GM21360 (cell line): Measurements from ENCODE around the gene UGT3A1.

Experiments
- ATAC-seq: cut with Tn5 transposase; IDR thresholded peaks from one replicate; pipeline ENCODE4 v1.9.1; 2021; ENCODE audit warnings: mild to moderate bottlenecking, moderate library complexity; ENCODE audit not compliant: unreplicated experiment

UGT3A1 gene

DNA sequence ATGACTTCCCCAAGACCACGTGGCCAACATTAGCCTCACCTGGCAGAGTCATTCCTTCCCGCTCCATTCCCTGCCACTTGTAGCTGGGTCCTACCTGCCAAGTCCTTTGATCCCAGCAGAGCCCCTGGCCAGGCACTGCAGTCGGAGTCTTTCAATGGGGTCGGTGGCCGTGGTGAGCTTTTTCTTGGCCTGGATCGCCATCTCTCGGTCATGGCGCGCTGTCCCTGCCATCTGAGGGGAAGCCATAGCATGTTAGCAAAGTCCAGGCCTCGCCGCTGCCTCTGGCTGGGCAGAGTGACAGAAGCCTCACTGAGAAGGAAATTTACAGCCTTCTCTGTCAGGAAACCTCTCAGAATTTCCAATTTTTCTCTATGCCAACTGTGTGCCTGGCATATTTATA lies 70.3 kb downstream of the UGT3A1 start:
- ATAC-seq = no peak

DNA sequence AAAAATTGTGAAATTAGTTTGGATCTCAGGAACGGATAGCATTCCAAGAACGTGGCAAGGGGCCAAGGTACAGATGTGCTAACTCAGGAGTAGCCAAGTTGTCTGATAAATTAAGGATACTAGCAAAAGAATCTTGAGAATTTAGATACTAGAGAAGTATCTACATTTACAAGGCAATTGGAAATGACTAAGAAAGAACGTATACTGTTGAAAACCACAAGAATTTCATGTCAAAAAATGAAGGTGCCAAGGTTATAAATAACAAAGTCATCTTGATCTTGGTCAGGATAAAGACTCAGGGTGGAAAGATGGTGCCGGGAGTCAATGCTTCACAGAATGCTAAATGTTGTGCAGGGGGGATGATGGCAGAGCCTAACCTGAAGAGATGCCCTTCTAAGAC lies 72.0 kb downstream of the UGT3A1 start:
- no peak for ATAC-seq

DNA sequence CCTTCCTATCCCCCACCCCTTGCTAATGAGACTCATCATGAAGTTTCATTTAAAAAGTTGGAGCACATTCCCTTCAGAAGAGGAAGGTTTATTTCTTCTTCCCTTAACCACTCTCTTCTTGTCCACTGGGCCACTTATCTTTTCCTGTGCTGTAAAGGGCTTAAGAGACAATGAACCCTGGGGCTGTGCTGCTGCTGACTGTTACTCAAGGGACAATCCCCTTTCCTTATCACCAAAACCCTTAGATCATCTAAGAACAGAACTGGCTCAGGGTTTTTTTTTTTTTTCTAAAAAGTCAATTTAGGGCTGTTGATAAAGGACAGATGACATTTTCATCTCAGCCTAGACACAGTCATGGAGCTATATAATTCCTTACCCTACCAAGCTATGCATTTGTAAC lies 82.4 kb downstream of the UGT3A1 start:
- no peak for ATAC-seq

DNA sequence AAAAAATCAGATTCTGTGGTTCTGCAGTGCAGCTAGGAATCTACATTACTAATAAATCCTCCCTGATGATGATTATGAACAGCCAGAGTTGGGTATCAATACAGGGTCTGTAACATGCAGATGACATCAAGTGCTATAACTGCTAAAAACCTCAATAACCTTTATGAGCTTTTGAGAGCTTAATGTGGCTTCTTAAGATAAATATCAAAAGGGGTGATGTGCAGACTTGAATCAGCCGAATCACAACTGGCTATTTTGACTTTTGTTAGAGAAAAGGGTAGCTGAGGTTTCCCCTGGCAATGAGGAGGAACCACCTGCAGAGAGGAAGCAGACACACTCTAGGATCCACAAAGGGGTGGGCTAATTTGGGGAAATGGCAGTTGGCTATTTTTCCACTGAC lies 83.0 kb downstream of the UGT3A1 start:
- ATAC-seq = no peak

DNA sequence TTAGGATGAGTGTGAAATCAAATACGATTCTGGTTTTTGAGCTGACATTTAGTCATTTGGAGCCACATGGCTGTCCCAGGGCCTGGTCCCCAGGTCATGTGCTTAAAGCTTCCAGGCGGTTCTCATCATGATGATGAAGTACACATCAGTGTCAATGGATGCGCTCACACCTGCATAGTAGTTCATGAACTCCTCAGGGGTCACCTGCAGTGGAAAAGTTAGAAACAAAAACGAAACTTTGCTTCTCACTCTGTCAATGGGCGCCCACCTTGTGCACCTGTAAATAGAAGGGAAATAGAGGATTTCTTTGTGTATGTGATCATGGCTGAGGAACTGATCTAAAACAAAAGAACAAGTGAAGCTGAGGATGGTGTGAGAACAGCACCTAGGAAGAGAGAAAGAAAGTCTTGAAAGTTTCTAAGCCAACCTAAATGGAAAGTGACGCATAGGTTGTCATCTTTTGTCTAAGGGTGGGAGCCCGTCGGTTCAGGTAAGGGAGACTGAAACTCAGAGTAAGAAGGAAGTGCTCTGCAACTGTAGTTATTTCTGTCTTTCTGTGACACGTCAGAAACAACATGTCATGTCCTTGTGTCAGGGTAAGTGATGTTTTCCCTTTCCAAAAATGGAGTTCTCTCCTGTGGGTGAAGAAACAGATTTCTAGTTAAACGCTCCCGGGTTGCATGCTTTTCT lies 86.6 kb downstream of the UGT3A1 start:
- peak; percentile 53 for ATAC-seq

DNA sequence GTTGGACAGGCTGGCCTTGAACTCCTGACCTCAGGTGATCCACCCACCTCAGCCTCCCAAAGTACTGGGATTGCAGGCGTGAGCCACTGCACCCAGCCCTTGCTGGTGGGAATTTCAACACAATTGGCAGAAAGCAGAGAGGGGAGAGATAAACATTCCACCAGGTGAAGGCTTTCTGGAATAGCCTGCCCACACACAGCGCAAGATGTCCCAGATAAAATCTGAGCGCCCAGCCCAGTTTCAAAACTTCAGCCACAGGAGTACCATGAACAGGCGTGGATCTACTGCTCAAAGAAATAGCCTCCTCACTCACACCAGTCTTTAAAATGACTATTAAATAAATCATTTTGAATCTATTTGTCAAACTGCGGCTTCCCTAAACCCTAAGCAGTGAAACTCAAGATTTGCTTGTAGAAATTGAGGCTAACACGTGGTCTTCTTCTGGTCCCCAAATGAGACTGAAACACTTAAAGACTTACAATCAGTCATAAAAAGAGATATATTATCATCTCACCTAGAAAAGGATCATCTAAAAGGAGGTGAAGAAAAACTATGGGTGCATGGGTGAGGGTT lies 87.5 kb downstream of the UGT3A1 start:
- ATAC-seq = no peak

DNA sequence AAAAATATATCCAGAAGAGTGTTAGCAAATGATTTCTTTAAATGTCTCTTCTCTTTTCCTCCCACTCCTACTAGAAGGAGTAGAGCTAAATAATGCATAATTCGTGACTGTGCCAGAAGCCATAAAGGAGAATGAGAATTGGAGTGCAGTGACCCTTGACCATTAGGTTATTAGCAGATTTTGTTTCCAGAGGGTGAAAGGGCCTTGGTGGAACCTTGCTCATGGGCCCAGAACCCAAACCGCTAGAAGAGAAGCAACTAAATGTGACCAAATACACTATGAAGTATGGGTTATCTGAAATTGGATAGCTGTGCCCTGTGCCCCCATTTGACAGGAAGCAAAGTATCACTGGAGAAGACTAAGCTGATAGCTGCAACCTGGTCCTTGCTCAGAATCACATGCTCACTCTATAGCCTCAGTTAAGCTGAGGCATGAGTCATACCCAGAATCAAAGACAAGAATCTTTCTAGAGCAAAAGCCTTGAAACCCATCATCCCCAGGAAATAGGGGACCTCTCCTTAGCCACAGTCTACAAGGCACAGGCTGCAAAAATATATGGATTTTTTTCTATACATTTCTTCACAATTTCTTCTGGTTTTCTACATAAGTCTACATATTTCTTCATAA lies 89.0 kb downstream of the UGT3A1 start:
- ATAC-seq = peak; percentile 68
